DLD1 (cell line): ENCODE data around the gene SSMEM1.
"Not testable (repeated sequence)": the region's sequence is repeated elsewhere in the genome, so short reads cannot be mapped to it uniquely, and the experiment has no call there.

Experiments
- in situ Hi-C: cut with HindIII; loops from 2 replicates; pipeline ENCODE4 v1.10.0; 2017; ENCODE audit warnings: low sequenced_read_pairs

SSMEM1 gene

DNA sequence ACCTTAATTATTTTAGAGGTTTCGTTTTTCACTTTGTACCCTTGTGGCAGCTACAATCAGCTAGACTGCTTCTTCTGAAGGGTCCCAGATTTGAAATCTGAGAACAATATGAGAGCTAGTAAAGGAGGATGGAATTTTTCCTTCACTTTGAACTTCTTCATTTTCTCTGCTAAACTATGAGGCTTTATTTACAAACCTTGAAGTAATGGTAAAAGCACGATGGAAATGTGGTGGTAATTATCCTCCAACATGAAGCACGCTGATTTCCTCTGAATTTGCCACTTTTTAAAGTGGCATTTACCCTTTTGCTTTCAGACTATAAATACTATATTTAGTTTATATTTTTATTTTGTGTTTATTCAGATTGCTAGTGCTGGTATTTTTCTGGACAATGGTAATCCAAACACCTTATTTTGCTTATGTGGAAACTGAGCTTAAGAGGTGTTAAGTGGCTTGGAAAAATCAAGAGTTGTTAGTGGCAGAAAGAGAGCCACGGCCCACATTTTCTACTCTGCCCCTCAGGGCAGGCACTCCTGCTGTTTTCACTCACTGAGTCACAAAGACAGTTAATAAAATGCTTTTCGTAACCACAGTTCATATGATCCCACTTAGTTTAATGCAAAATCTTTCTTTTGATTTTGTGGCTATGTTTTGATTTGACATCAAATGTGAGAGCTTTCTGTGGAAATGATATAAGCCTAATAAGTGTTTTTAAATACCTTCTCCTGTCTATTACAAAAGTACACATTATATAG lies 2.7 kb downstream of the SSMEM1 start:
- in situ Hi-C loops: no loop called here

DNA sequence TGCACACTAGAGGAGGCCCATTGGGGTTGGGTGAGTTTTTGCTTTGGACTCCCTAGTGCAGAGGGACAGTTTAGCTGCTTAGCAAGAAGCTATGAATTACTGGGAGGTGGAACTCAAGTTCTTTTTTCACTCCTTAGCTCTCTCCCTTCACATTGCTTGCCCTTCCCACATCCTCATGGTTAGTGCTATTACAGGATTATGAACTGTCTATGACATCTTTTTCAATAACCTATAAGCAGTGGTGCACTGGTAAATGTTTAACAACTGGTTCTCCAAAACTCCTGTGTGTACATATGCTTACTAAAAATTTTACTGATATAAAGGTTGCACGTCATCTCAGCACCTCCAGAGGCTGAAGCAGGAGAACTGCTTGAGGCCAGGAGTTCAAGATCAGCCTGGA lies 6.2 kb downstream of the SSMEM1 start:
- in situ Hi-C loops: no loop called here

DNA sequence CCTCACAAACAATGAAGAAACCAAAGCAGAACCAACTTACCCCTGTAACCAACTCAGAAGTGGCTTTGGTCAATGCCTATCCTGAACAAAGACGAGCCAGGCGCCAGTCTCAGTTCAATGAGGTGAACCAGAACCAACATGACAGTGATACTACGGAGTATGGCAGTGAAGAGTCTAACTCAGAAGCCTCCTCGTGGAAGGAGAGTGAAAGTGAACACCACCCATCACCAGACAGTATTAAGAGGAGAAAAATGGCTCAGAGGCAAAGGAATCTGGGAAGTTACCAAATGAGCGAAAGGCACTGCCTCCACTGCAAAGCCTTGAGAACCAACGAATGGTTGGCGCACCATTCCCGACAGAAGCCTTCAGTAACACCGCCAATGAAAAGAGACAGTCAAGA lies 8.4 kb downstream of the SSMEM1 start:
- in situ Hi-C loops: no loop called here

DNA sequence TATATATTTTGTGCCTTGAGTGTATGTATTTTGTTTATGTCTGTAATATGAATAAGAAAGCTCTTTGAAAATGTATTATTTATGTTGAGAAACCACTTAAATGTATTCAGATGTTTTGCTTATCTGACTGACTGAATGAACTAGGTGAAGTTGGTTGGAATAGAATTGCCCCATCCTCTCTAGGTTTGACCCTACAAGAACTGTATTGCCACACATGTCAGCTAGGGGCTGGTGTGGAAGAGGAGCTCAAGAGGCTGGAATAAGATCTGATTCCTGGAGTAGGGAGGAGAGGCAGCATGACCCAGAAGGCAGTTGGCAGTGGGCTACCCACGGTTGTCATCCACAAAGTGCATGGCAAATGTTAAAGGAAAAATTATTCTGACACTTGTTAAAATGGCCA lies 9.1 kb downstream of the SSMEM1 start:
- in situ Hi-C loops: no loop called here

DNA sequence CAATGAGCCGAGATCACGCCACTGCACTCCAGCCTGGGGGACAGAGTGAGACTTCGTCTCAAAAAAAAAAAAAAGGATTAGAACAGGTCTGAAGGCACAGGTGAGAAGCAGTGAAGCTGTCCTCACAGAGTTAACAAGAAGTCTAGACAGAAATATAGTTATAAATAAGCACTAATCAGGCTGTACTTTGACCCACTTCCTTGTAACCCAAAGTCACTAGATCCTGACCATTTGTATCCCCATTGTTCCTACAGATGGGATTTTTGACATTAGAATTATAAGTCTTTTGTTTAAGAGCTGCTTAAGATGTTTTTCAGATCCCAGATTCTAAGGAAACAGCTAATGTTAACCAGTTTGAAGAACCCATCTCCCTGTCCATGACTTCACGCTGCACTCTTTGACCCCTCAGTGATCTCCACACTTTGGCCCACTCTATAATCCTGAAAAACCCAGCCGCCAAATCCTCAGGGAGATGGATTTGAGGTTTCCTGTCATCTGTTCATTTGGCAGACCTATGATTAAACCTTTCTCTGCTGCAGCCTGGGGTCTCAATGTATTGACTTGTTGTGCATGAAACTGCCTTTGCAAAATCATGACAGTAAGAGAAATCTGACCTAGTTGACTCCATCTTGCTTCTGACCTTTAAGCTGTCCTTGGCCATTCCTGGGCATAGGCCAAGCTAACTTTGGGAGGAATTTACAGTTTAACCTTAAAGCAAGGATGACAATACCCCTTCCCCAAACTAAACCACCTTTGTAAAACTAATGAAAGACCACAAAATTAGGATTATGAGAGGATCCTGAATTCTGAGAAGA lies 11.4 kb downstream of the SSMEM1 start:
- in situ Hi-C loops: no loop called here

DNA sequence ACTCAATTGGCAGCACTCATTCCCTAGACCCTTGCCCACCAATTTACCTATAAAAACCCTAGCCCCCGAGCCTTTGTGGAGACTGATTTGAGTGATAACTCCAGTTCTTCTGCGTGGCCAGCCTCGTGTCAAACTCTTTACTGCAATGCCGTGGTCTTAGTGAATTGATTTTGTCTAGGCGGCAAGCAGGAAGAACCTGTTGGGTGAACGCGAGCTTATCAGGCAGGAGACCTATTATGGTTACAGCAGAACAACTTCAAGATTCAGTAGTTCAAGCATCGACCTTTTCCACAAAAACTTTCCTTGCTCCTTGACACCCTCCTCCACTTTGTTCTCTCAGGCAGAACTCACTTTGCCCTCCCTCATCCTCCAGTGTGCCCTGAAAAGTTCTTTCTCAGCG lies 12.2 kb downstream of the SSMEM1 start:
- in situ Hi-C loops: no loop called here

DNA sequence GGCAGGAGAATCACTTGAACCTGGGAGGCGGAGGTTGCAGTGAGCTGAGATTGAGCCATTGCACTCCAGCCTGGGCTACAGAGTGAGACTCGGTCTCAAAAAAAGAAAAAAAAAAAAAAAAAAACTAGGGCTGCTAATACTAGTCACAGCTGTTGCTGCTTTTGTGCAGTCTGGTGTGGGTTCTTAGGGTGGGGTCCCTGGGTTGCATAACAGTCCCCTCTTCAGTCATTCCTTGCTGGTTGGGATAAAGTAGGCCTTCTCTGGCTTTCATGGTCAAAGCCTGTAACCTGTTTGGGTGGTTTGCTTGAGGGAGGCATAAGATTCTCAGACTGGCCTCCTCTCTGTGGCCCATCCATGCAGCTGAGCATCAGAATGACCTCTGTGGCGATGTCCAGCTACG lies 14.1 kb downstream of the SSMEM1 start:
- in situ Hi-C loops: no loop called here

DNA sequence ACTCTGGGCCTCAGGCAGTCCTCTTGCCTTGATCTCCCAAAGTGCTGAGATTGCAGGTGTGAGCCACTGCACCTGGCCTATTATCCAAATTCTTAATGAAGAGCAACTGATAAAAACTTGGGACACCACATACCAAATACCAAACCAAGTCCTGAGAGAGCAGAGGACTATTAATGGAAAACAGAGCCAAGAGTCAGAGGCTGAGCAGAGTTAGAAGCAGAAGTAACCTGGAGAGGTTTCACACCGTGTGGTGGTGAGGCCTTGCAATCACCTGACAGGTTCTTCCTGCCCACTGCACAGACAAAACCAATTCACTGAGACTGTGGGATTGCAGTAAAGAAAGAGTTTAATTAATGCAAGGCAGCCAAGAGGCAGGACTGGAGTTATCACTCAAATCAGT lies 16.0 kb downstream of the SSMEM1 start:
- in situ Hi-C loops: no loop called here

DNA sequence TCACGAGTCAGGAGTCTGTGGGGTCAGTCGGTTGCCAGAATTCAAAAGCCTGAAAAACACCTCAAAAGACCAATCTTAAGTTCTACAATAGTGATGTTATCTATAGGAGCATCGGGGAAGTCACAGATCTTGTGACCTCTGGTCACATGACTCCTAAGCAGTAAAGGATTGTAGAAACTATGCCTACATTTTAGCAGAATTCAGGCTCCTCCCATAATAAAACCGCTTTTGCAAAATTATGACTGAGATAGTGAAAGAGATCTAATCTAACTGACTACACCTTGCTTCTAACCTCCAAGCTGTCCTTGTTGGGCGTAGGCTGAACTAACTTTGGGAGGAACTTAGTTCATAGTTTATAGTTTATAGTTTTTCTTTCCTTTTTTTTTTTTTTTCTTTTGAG lies 16.6 kb downstream of the SSMEM1 start:
- in situ Hi-C loops: no loop called here

DNA sequence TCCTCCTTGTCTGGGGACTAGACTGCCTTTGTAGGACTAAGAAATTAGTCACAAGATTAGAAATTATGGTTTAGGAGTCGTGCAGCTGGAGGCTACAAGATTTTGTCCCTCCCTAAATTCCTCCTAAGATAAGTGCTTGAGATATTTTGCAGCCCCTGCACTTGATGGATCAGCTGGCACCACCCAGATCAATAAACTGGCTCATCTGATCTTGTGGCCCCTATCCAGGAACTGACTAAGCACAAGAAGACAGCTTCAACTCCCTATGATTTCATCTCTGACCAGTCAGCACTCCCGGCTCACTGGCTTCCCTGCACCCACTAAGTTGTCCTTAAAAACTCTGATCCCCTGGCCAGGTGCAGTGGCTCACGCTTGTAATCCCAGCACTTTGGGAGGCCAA lies 17.3 kb downstream of the SSMEM1 start:
- in situ Hi-C loops: not testable (repeated sequence)

DNA sequence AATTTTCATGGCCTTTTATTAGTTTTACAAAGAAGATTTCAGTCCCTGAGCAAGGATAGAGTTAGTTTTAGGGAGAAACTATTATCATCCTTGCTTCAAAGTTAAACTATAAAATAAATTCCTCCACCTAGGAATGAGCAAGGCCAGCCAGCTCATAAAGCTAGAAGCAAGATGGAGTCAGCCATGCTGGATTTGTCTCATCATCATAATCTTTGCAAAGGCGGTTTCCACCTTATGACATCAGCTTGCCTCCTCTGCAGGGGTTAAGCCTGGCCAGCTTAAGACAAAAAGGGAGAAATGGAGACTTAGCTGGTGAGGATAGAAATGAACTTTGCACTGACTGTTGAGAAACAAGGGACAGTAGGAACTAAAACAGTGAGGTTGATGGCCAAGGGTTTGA lies 18.7 kb downstream of the SSMEM1 start:
- in situ Hi-C loops: no loop called here

DNA sequence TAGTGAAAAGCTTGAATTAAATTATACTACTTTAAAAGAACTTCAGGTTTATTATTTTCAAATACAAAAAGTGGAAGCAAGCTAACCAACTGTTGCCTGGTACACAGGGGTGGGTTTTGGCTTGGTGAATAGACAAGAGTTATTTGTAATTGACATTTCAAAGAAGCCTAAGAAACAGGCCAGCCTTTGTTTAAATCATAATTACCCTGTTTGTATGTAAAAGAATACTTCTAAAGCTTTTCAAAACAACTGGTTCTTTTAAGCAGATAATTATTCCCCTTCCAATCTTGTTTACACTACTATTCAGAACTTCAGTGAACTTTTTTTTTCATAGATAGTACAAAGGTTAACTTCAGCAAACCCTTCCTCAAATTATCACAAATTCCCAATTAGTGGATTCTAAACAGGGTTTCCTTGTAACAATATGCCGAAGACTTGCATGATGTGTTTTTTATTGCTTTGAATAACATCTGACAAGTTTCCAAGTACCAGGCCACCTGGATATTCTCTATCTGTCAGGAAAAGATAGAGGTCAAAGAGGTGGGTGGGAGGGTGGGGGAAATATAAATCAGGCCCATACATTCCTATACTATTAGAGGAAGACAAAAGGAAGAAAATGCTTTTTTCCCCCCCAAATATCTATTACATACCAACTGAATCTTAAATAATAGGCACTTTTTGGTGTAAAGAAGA lies 20.4 kb downstream of the SSMEM1 start:
- in situ Hi-C loops: no loop called here

DNA sequence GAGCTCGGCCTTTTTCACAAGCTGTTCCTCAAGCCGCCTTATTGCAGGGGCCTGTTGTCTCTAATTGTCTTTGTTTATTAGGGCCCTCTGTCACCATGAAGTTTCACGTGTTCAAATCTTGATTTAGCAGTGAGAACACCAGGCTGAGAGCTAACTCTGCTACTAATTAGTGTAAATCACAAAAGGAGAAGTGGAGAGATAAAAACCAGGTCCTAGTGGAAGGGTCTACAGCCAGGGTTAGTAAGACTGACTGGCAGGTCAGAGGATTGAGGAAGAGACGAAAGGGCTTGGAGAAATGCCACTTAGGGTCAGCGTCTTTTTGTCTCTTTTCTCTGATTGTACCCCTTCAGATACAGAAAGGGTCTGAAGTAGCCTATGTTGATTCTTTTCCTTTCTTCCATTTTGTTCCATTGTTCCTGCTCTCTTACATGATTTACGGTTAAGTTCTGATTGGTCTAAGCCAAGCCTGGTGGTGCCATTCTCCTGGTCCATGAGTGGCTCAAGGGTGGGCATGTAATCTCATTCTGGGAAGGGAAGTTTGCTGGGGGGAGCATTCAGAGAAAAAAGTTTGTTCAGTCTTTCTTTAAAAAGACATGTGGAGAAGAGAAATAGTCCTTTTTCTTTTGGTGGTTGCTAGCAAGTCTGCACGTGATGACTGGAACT lies 21.3 kb downstream of the SSMEM1 start:
- in situ Hi-C loops: no loop called here

DNA sequence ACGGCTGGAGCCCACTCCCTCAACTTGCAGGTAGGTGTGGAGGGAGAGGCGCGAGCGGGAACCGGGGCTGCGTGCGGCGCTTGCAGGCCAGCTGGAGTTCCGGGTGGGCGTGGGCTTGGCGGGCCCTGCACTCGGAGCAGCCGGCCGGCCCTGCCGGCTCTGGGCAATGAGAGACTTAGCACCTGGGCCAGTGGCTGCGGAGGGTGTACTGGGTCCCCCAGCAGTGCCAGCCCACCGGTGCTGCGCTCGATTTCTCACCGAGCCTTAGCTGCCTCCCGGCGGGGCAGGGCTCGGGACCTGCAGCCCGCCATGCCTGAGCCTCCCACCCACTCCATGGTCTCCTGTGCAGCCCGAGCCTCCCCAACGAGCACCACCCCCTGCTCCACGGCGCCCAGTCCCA lies 22.3 kb downstream of the SSMEM1 start:
- in situ Hi-C loops: not testable (repeated sequence)

DNA sequence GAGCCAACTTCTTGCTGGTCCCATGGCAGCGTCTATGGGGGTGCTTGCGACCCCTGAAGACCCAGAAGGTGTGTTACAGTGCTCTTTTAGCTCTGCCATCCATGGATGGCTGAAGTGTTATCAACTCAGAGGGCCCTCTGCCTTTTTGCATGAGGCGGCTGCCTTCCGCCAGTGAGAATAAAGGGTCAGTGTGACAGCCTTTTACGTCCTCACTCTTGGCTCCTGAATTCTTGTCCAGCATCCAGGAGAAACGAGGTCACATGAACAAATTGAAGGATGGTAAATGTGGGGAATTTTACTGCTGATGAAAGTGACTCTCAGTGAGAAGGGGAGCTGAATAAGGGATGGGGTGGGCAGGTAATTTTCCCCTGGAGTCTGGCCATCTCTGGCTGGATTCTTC lies 24.1 kb downstream of the SSMEM1 start:
- in situ Hi-C loops: no loop called here

DNA sequence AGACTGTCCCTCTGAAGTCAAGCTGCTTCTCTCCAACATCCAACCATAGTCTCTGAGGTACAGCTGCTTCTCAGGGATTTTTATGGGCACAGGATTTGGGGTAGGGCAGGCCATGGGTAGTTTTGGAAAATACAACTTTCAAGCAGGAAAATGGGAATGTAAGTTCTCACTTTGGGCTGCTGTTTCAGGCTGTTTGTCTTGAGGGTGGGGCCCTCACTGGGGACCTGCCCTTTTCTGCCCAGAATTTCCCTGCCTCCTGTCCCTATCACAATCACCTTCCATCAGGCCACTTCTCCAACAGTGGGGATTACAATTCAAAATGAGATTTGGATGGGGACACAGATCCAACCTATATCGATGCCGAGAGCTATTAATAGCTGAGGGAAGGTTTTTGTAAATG lies 24.5 kb downstream of the SSMEM1 start:
- in situ Hi-C loops: no loop called here

DNA sequence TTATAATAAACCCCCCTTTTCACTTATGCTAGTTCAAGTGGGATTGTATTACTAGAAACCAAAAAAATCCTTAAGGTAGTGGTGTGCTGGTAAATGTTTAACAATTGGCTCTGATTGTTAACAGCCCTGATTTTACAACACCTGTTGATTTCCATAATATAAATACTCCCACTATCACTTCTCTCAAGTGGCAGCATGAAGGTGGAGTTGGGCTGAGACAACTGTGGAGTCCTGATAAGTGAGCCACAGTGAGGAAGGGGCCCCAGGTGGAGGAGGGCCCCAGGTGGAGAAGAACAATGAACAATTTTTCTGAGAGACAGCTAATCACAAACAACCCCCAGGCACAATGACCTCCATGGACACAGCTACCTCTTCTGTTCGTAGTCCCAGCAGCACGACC lies 26.4 kb downstream of the SSMEM1 start:
- in situ Hi-C loops: no loop called here

DNA sequence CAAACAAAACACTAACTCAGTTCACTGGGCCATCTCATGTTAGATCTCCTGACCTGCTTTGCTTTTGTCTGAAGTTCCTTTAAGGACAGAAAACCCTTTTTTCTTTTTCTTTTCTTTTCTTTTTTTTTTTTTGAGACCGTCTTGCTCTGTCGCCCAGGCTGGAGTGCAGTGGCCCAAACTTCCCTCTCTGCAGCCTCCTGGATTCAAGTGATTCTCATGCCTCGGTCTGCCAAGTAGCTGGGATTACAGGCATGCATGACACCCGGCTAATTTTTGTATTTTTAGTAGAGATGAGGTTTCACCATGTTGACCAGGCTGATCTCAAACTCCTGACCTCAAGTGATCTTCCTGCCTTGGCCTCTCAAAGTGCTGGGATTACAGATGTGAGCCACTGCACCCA lies 28.7 kb downstream of the SSMEM1 start:
- in situ Hi-C loops: not testable (repeated sequence)

DNA sequence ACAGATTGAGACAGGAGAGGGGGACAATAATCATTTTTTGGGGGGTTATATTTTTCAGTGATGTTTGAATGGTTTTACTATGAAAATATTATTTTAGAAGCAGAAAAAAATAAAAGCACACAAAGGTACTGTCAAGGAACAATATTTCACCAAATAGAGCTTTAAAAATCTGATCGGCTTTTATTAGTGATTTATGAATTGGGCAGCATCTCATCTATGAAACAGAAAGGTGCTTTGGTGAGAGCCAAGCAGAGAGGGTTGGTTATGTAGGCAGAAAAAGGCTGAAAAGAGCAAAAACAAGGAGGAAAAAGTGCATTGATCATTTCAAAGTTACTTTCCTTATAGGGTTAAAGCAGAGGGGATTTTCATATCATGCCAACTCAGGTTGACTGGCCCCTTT lies 32.6 kb downstream of the SSMEM1 start:
- in situ Hi-C loops: no loop called here

DNA sequence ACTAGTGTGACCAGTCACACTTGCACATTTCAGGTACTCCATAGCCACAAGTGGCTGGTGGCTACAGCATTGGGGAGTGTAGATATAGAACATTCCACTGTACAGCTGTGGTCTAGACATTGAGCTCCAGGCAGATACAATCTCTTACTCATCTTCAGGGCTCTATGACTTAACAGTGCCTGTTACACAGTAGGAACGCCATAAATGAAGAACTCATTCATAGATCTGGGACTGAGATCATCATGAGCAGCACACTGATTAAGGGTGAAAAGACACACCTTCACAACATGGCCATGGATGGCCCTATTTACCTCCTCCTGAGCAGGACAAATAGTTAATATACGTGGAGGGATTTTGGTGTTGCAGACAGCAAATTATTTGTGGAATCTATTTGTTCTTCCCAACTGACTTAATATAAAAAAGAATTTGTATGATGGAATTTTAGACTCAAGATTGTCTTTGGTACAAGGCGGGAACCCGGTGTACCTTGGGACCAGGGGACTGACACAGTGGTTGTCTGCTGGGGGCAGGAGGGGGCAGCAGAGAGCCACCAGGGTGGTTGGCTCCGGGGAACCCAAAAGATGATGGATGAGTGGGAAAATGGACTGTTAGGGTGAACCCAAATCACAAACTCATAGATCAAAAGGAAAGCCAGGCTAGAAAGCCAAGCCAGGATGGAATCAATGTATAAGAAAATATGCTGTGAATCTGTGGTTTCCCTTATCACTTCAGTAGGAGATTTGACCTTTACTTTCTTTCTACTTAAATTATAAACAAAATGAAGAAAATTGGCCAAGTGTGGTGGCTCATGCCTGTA lies 34.7 kb downstream of the SSMEM1 start:
- in situ Hi-C loops: no loop called here

DNA sequence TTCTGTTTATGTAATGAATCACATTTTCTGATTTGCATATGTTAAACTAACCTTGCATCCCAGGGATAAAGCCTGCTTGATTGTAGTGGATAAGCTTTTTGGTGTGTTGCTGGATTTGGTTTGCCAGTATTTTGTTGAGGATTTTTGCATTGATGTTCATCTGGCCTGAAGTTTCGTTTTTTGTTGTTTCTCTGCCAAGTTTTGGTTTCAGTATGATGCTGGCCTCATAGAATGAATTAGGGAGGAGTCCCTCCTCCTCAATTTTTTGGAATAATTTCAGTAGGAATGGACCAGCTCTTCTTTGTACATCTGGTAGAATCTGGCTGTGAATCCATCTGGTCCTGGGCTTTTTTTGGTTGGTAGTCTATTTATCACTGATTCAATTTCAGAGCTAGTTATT lies 35.8 kb downstream of the SSMEM1 start:
- in situ Hi-C loops: not testable (repeated sequence)
